OCI-LY7 (cell line): ENCODE data around the gene PCGF3.

Source experiments
- EZH2phosphoT487 ChIP-seq: fragments of 200-600 bp; sonication (generic); IDR thresholded peaks from 2 replicates; pipeline ENCODE4 v1.6.1; 2018; ENCODE audit warnings: low read depth, borderline replicate concordance, mild to moderate bottlenecking, mixed run types, antibody characterized with exemption, low read length, moderate library complexity, mixed read lengths
- TF ChIP-seq, protein P1 (sequence below): fragments of 200-600 bp; sonication (generic); conservative IDR thresholded peaks from 2 replicates; pipeline ENCODE4 v1.5.1; 2014; ENCODE audit warnings: mild to moderate bottlenecking, antibody characterized with exemption, low read length, moderate library complexity, mixed read lengths

DNA sequence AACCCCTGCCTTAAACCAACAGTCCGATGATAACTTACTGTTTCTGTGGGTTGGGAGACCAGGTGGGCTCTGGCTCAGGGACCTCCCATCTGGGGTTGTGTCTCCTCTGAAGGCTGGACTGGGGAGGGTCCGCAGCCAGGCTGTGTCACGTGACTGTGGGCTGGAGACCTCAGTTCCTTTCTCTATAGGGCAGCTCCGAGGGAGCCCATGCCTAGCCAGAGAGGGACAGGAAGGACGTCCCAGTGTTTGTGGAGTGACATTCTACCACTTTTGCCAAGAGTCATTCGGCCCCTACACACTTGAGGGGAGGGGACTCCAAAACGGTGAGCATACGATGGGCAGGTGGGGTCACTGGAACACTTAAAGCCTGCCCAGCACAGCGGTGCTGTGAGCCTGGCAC is 4.5 kb downstream of the PCGF3 start:
- TF ChIP-seq, protein P1, sequence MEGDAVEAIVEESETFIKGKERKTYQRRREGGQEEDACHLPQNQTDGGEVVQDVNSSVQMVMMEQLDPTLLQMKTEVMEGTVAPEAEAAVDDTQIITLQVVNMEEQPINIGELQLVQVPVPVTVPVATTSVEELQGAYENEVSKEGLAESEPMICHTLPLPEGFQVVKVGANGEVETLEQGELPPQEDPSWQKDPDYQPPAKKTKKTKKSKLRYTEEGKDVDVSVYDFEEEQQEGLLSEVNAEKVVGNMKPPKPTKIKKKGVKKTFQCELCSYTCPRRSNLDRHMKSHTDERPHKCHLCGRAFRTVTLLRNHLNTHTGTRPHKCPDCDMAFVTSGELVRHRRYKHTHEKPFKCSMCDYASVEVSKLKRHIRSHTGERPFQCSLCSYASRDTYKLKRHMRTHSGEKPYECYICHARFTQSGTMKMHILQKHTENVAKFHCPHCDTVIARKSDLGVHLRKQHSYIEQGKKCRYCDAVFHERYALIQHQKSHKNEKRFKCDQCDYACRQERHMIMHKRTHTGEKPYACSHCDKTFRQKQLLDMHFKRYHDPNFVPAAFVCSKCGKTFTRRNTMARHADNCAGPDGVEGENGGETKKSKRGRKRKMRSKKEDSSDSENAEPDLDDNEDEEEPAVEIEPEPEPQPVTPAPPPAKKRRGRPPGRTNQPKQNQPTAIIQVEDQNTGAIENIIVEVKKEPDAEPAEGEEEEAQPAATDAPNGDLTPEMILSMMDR = no peak
- TF ChIP-seq EZH2phosphoT487 = no peak
